ENCODE measurements around the gene TDRD15. TPM values are rescaled to one million over a fixed set of nuclear protein-coding genes. Genes with fewer than 3 reads are reported as not detected.

TDRD15 gene
- total RNA-seq: not detected

DNA sequence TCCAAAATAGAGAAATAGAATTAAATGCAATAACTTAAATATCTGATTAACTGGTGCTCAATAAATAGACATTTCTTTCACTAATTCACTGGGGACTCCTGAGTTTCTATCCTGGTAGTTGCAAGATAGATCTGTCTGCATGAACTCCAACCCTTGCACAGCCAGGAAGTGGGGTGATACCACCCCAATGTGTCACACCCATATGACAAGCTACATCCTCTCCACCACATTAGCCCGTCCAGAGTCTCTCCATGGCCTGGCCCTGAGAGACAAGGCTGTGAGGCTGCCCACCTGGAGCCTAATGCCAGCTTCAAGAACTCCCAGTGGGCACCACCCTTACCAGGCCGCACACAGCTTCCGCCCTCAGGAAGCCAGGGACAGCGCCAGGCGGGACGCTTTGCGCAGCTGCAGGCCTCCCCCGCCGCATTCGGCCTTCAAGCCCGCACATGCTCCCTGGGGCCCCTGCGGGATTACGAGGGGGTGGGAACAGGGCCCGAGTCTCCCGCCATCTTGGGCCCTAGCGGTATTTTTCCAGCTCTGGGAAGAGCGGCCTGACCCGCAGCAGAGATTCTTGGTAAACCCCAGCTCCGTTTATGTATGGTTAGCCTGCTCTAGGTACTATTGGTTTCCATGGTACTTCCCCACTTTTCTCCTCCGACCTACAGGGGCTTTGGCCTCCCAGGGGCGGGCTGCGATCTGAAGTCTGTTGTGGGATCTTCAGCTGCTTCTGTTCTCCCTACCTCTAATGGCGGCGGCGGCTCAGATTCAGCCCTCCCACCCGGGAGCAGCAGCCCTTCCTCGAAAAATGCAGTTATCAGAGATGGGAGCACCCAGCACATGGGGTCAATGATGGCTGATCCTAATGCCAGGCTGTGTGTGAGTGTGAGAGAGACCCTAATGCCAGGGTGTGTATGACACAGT, at the start of gene TDRD15:
TDRD15 (plus strand) TSS at position 496 of the 921 bp plus-strand sequence. CDS start 13,500 bp downstream, outside the sequence.

Other genes with a start within 250 kb of the TDRD15 start
- gene APOB, start 79.9 kb upstream of the TDRD15 start, total RNA-seq: not detected